Measurements from ENCODE around the gene SALL1.

Gene SALL1

GRCh38 chr16:51150888-51151320, at the start of gene SALL1:
SALL1 (minus strand) TSS chr16:51151270; CDS start chr16:51151241, 29 bp downstream.
- in situ Hi-C loops (cut with HindIII; ENCODE audit: low sequenced_read_pairs), result no loop called here

DNA sequence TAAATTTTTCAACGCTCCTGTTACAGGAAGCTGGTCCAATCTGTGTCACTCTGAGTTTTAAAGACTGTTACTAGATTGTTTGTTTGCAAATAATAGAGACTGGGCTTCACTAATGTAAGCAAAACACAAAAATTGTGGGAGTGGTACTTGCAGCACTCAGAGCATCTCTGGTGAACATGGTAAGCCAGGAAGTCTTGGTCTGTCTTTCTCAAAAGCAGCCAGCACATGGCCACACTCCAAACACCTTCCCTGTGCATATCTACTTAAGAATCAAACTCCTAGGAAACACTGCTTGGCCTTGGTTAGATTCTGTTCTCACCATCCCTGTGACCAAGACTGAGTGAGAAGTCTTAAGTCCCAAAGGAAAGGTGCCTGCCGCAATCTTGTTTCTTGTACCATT, 49.7 kb upstream of the SALL1 start:
- in situ Hi-C loops (cut with HindIII; ENCODE audit: low sequenced_read_pairs), result no loop called here

GRCh38 chr16:51197953-51198748, 47.1 kb upstream of the SALL1 start:
- in situ Hi-C loops (cut with HindIII; ENCODE audit: low sequenced_read_pairs), result no loop called here

- in situ Hi-C loops (cut with HindIII; ENCODE audit: low sequenced_read_pairs), result loop anchor here (5.0 kb wide), 1 partner anchor 83 kb away; no protein-coding TSS in a partner anchor
These were observed 42.8 kb upstream of the SALL1 start for GRCh38 chr16:51193879-51194278.

- in situ Hi-C loops (cut with HindIII; ENCODE audit: low sequenced_read_pairs), result no loop called here
These were observed 33.8 kb upstream of the SALL1 start for GRCh38 chr16:51184702-51185433.

GRCh38 chr16:51181503-51181811, 30.4 kb upstream of the SALL1 start:
- in situ Hi-C loops (cut with HindIII; ENCODE audit: low sequenced_read_pairs), result no loop called here

GRCh38 chr16:51180719-51181502, 29.8 kb upstream of the SALL1 start:
- in situ Hi-C loops (cut with HindIII; ENCODE audit: low sequenced_read_pairs), result no loop called here

DNA sequence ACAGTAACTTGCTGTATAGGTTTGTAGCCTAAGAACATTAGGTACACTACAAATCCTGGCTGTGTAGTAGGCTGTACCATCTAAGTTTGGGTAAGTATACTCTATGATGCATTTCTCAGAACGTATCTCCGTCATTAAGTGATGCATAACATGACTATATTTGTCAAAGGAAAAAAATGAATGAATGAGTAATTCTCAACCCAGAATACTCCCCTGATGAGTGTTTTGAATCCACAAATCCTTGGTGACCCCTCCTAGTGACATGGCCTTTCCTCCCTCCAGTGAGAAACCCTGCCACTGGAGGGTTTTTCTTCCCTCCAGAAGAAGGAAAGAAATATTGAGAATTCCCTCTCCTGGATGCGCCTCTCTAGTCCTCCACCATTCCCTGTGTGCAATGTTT, 24.0 kb upstream of the SALL1 start:
- in situ Hi-C loops (cut with HindIII; ENCODE audit: low sequenced_read_pairs), result no loop called here

GRCh38 chr16:51172368-51172767, 21.3 kb upstream of the SALL1 start:
- in situ Hi-C loops (cut with HindIII; ENCODE audit: low sequenced_read_pairs), result no loop called here

DNA sequence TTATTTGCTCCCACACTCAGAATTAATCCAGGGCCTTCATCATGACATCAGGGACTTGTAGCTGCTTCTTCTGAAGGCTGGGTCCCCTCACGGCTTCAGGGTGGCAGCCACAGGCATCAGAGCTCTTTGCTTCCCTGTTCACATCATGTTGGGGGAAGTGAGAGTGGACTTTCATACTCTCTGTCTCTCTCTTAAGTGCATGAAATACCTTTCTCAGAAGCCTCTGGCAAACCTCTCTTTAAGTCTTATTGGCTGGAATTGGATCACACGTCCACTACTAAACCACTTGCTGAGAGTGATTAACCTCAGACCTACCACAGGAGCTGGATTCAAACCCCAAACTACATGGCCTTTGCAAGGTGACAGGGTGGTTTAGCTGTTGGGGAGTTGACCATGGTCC, 17.7 kb upstream of the SALL1 start:
- in situ Hi-C loops (cut with HindIII; ENCODE audit: low sequenced_read_pairs), result no loop called here

- in situ Hi-C loops (cut with HindIII; ENCODE audit: low sequenced_read_pairs), result no loop called here
These were observed 16.3 kb upstream of the SALL1 start for GRCh38 chr16:51167170-51167895.

DNA sequence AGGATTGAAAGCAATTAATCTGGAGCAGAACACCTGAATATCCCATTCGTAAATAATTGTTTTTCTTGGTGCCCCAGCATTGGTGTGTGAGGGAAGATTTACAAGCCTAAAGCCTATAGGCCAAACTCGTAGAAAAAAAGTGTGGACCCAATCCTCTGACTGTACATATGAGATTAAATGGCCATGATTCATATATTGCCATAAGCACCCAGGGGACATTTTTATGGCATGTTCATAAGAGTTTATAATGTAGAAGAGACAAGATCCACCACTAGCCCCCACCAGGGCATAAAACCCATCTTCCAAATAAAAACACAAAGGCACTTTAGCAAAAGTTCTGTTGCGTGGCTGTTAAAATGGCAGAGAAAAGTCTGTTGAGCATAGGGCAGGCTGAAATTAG, 15.5 kb upstream of the SALL1 start:
- in situ Hi-C loops (cut with HindIII; ENCODE audit: low sequenced_read_pairs), result no loop called here

DNA sequence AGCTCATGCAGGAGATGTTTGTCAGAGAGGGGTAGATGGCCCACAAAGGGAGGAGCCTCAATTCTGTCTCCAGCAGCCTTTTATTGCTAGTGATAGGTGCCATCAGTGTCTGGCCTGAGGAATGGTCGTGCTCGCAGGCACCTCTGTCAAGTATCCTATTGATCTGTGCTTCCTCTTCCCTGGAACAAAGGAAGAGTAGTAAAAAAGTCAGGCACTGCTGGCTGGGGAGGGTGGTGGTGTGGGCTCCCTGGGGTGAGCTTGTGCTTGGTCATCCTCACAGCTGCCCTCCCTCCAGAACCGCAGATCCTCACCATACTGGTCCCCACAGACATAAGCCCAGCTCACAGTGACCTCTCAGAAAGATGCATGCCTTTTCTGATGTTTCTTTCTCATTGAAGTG, 15.0 kb upstream of the SALL1 start:
- in situ Hi-C loops (cut with HindIII; ENCODE audit: low sequenced_read_pairs), result no loop called here

GRCh38 chr16:51165043-51165442, 14.0 kb upstream of the SALL1 start:
- in situ Hi-C loops (cut with HindIII; ENCODE audit: low sequenced_read_pairs), result no loop called here

GRCh38 chr16:51164574-51164973, 13.5 kb upstream of the SALL1 start:
- in situ Hi-C loops (cut with HindIII; ENCODE audit: low sequenced_read_pairs), result no loop called here

GRCh38 chr16:51163894-51164566, 13.0 kb upstream of the SALL1 start:
- in situ Hi-C loops (cut with HindIII; ENCODE audit: low sequenced_read_pairs), result no loop called here

DNA sequence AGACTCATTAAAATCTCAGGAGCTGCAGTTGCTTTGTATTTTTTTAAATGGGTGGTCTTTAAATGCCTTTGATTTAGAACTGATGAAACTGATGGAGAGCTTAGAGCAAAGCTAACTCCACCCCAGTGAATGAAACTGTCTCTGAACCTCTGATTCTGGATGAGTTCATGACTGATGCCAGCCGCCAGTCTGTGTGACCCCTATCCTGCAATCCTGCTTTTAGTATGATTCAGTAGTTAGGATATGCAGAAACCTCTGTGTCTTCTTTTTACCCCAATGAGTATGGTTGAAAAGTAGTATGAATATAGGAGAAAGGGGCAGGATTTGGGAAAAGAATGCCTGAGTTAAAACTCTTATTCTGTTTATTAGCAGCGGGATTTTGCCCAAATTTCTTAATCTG, 12.3 kb upstream of the SALL1 start:
- in situ Hi-C loops (cut with HindIII; ENCODE audit: low sequenced_read_pairs), result no loop called here

- in situ Hi-C loops (cut with HindIII; ENCODE audit: low sequenced_read_pairs), result no loop called here
These were observed 10.5 kb upstream of the SALL1 start for GRCh38 chr16:51161440-51162195.

GRCh38 chr16:51159865-51160264, 8.8 kb upstream of the SALL1 start:
- in situ Hi-C loops (cut with HindIII; ENCODE audit: low sequenced_read_pairs), result no loop called here

GRCh38 chr16:51159296-51159695, 8.2 kb upstream of the SALL1 start:
- in situ Hi-C loops (cut with HindIII; ENCODE audit: low sequenced_read_pairs), result no loop called here
